Fibroblast of the aortic adventitia (primary cell): Measurements from ENCODE around the gene SLC50A1. TPM values are rescaled to one million over a fixed set of nuclear protein-coding genes. Genes with fewer than 3 reads are reported as not detected.

Experiments used
- DNase-seq: peaks from one replicate; pipeline ENCODE4 v3.0.0-alpha.2; 2010; ENCODE audit warnings: low read depth
- H3K4me3 ChIP-seq: 2 replicates; pipeline ENCODE4 v1.5.1; 2011; ENCODE audit warnings: low read depth, mild to moderate bottlenecking, control low read depth, low read length, moderate library complexity
- CTCF ChIP-seq: IDR thresholded peaks from 2 replicates; pipeline ENCODE4 v1.5.1; 2011; ENCODE audit warnings: mild to moderate bottlenecking, low read length, control low read depth, inconsistent platforms; ENCODE audit not compliant: insufficient read depth
- total RNA-seq: library from RNA; depleted of rRNA; stranded (reverse); fragments of >200 nt; gene quantifications from 2 replicates; pipeline ENCODE4 v1.2.3, GENCODE V29; 2012; ENCODE audit warnings: low replicate concordance

Gene SLC50A1
- total RNA-seq = 25.6 and 39.3 TPM in 2 replicates

- peak within 1 kb of the TSS; percentile 92 for H3K4me3 ChIP-seq
- peak; percentile 25 for TF ChIP-seq CTCF
- peak; percentile 88 for DNase-seq
Measured at GRCh38 chr1:155135415-155136028, at the start of gene SLC50A1. Gene SLC50A1, plus strand, starts transcription at chr1:155135852. Its CDS starts 60 bp downstream, at chr1:155135912.

GRCh38 chr1:155086128-155086741 is 49.4 kb upstream of the SLC50A1 start:
- peak; percentile 39 for DNase-seq
- peak; percentile 91 for TF ChIP-seq CTCF
- H3K4me3 ChIP-seq = no peak overlapping the region

- H3K4me3 ChIP-seq = no peak overlapping the region
- TF ChIP-seq CTCF = no peak
- DNase-seq = no peak
Measured at GRCh38 chr1:155086856-155087535, 48.7 kb upstream of the SLC50A1 start.

- no peak overlapping the region for H3K4me3 ChIP-seq
- TF ChIP-seq CTCF = peak; percentile 98
- peak; percentile 69 for DNase-seq
Measured at GRCh38 chr1:155091071-155092051, 44.3 kb upstream of the SLC50A1 start.

- no peak for DNase-seq
- no peak overlapping the region for H3K4me3 ChIP-seq
- no peak for TF ChIP-seq CTCF
Measured at GRCh38 chr1:155092131-155092530, 43.5 kb upstream of the SLC50A1 start.

- DNase-seq = no peak
- no peak for TF ChIP-seq CTCF
- no peak overlapping the region for H3K4me3 ChIP-seq
Measured at GRCh38 chr1:155092641-155093040, 43.0 kb upstream of the SLC50A1 start.
